ENCODE data around the gene CD2BP2. TPM values are rescaled to one million over a fixed set of nuclear protein-coding genes. Genes with fewer than 3 reads are reported as not detected.
A peak's percentile ranks its signal among the peaks of the same experiment; 100 is the strongest.

CD2BP2 gene
- total RNA-seq, 1 donor from 2014 or later: 77.8 TPM

DNA sequence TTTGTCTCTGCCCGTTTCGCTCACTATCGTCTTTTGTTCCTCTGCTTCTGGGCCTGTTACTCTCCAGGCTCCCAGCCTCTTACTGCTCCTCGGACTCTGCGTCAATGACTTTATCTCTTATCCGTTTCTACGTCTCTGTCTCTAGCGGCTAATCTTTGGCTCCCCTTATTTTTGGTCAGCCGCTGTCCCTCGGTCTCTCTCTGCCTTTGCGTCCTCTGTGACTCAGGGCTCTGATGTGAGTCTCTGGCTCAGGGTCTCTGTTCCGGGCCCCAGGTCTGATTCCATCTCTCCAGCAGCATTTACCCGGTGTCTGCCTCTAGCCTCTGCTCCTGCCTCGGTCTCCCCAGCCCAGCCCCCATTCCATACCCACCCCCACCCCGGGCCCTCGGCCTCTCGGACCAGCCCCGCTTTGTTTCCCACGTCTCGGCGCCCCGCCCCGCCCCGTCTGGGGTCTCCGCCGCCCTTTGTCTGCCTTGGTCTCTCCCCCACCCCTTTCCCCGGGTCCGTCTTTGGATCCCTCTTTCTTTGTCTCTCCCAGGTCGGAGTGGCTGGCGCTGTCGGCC lies 39.6 kb upstream of the CD2BP2 start:
- H3K36me3 Mint-ChIP-seq (ENCODE audit: unreplicated experiment): peaks cover 5% of the 10 kb centered on the region
- DNase-seq: no peak
- H3K27me3 Mint-ChIP-seq (ENCODE audit: unreplicated experiment): peaks cover 19% of the 10 kb centered on the region
- H3K4me1 Mint-ChIP-seq (ENCODE audit: low read depth, unreplicated experiment): peaks cover 26% of the 10 kb centered on the region
- no peak for TF ChIP-seq CTCF (IDR thresholded peaks at IDR 0.05; ENCODE audit: partially characterized antibody, unreplicated experiment)
- H3K4me3 Mint-ChIP-seq (ENCODE audit: unreplicated experiment): peak overlapping the region; percentile 99
- peaks cover 13% of the 10 kb centered on the region for H3K9me3 Mint-ChIP-seq (ENCODE audit: unreplicated experiment)
- peak overlapping the region; percentile 100 for H3K27ac Mint-ChIP-seq (ENCODE audit: unreplicated experiment)

- peaks cover 4% of the 10 kb centered on the region for H3K9me3 Mint-ChIP-seq (ENCODE audit: unreplicated experiment)
- H3K27ac Mint-ChIP-seq (ENCODE audit: unreplicated experiment): no peak overlapping the region
- no peak overlapping the region for H3K4me3 Mint-ChIP-seq (ENCODE audit: unreplicated experiment)
- peaks cover 4% of the 10 kb centered on the region for H3K36me3 Mint-ChIP-seq (ENCODE audit: unreplicated experiment)
- no peak for TF ChIP-seq CTCF (IDR thresholded peaks at IDR 0.05; ENCODE audit: partially characterized antibody, unreplicated experiment)
- H3K27me3 Mint-ChIP-seq (ENCODE audit: unreplicated experiment): peaks cover 6% of the 10 kb centered on the region
- DNase-seq: no peak
- H3K4me1 Mint-ChIP-seq (ENCODE audit: low read depth, unreplicated experiment): peaks cover 3% of the 10 kb centered on the region
Measured at GRCh38 chr16:30383521-30383920, 28.4 kb upstream of the CD2BP2 start.

DNA sequence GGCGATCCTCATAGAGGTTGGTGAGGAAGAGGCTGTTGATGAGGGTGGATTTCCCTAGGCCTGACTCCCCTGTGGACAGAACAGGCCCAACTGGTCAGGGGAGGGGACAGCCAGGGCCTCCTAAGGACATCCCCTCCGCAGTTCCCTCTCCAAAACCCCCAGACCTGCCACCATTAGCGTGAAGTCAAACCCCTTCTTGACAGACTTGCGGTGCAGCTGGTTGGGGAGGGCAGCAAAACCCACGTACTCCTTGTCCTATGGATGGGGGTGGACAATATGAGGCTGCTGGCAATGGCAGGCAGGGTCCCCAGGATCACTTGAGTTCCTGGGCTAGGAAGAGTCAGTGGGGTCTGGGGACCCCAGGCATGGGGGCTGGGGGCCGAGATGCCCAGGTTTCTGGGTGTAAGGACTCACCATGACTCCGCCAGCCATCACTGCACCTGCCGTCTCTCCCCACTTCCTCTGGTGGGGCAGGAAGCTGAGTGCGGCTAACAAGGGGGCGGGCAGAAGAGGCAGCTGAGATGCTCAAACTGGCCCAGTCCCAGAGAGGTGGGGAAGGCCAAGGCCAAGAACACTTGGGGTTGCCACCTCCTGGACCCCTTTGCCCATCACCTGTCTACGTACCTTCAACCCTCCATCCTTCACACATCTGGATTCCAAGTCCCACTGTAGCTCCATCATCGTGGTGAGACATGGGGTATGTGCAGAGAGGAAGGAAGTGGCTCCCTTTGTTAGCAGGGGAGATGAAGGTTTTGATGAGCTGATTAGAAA lies 27.2 kb upstream of the CD2BP2 start, which contains the start of gene SEPTIN1:
Gene SEPTIN1 (minus strand): TSS at position 451 of the 771 bp plus-strand sequence. CDS start 19 bp downstream, at position 432.
- no peak for DNase-seq
- Mint-ChIP-seq H3K4me3 (ENCODE audit: unreplicated experiment) (no peak within 1 kb of the TSS), H3K27ac (ENCODE audit: unreplicated experiment) (no peak within 1 kb of the TSS), H3K36me3 (ENCODE audit: unreplicated experiment) (peaks cover 4% of the 10 kb centered on the region), H3K4me1 (ENCODE audit: low read depth, unreplicated experiment) (peaks cover 5% of the 10 kb centered on the region), H3K27me3 (ENCODE audit: unreplicated experiment) (peaks cover 15% of the 10 kb centered on the region), H3K9me3 (ENCODE audit: unreplicated experiment) (peaks cover 5% of the 10 kb centered on the region)
- no peak for TF ChIP-seq CTCF (IDR thresholded peaks at IDR 0.05; ENCODE audit: partially characterized antibody, unreplicated experiment)

DNA sequence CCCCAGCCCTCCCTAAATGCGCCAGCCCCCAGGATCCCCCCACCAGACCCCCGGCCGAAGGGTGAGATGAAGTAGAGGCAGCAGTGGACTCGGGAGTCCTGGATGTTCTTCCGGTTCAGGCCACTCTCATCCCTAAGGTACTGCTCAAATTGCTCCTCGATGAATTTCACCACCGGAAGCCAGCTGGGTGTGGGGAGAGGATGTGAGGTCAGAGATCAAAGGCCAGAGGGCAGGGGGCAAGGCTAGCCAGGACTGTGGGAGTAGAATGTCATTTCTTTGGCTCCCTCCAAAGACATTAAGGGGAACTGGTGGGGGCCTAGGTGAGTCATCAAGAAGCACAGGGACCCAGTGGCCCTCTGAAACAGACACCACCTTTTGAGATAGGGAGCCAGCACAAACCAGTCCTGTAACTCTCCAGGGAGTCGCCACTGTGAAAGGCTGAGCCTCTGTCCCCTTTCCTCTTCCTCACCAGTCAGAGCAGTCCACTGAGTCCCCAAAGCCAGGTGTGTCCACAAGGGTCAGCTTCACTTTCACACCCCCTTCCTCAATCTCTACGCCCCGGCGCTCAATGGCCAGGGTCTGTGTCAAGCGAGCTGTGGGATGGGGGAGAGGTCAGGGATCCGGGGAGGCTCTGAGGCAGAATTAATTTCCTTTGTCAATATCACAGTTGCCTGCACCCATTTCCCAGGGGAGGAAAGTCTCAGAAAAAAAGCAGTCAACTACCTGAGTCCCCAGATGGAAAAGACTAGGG lies 26.4 kb upstream of the CD2BP2 start:
- no peak for TF ChIP-seq CTCF (IDR thresholded peaks at IDR 0.05; ENCODE audit: partially characterized antibody, unreplicated experiment)
- Mint-ChIP-seq H3K27me3 (ENCODE audit: unreplicated experiment) (peaks cover 19% of the 10 kb centered on the region), H3K36me3 (ENCODE audit: unreplicated experiment) (peaks cover 4% of the 10 kb centered on the region), H3K4me1 (ENCODE audit: low read depth, unreplicated experiment) (peaks cover 8% of the 10 kb centered on the region), H3K9me3 (ENCODE audit: unreplicated experiment) (peaks cover 7% of the 10 kb centered on the region), H3K4me3 (ENCODE audit: unreplicated experiment) (no peak overlapping the region), H3K27ac (ENCODE audit: unreplicated experiment) (no peak overlapping the region)
- DNase-seq: no peak
